ENCODE results near the gene KIF26B. TPM values are rescaled to one million over a fixed set of nuclear protein-coding genes. Genes with fewer than 3 reads are reported as not detected.

KIF26B gene
- total RNA-seq, 6 experiments from 2014 or later = 0.31 to 0.55 (median 0.35) TPM

- ATAC-seq (peak in 3 of 4 donors; percentile 9 to 41 (median 18)), DNase-seq (peak in 2 of 3 donors; percentile 24 to 60)
- no peaks in the 10 kb centered on the region for H3K36me3 ChIP-seq
Observed at GRCh38 chr1:245160288-245160687, 5.5 kb downstream of the KIF26B start.

GRCh38 chr1:245160741-245161400 lies 6.1 kb downstream of the KIF26B start:
- H3K36me3 ChIP-seq = no peaks in the 10 kb centered on the region
- H3K4me3 ChIP-seq = no peak overlapping the region
- no peak overlapping the region for H3K27ac ChIP-seq
- intact Hi-C loops (cut with DNase I) = loop anchor here in 1 of 2 donors (10.0 kb wide), 1 partner anchor 224 kb away; no protein-coding TSS in a partner anchor
- H3K9me3 ChIP-seq = no peaks in the 10 kb centered on the region
- ATAC-seq (no peak), DNase-seq (no peak)
- no peak for TF ChIP-seq CTCF (IDR thresholded peaks at IDR 0.05)
- 66% methylated on average over 6 of the region's 6 CpGs for WGBS (ENCODE audit: insufficient coverage, low coverage, low lambda C conversion rate, missing lambda C conversion rate)
- peaks cover 0 to 11% (median under 1%) of the 10 kb centered on the region in 4 donors for H3K4me1 ChIP-seq
- H3K27me3 ChIP-seq = no peaks in the 10 kb centered on the region

More at GRCh38 chr1:245160288-245160687, 5.5 kb downstream of the KIF26B start:
- no peaks in the 10 kb centered on the region for H3K27me3 ChIP-seq
- TF ChIP-seq CTCF (IDR thresholded peaks at IDR 0.05) (no peak), POLR2A (IDR thresholded peaks at IDR 0.05) (no peak)
- H3K27ac ChIP-seq = no peak overlapping the region
- WGBS (ENCODE audit: insufficient coverage, low coverage, low lambda C conversion rate, missing lambda C conversion rate) = 31% methylated on average over 5 of the region's 5 CpGs
- no peaks in the 10 kb centered on the region for H3K9me3 ChIP-seq
- H3K4me1 ChIP-seq = peaks cover 0 to 17% (median 3%) of the 10 kb centered on the region in 4 donors
- H3K4me3 ChIP-seq = no peak overlapping the region
- intact Hi-C loops (cut with DNase I) = loop anchor here in 1 of 2 donors (10.0 kb wide), 1 partner anchor 225 kb away; no protein-coding TSS in a partner anchor

GRCh38 chr1:245161866-245162265 lies 7.1 kb downstream of the KIF26B start:
- intact Hi-C loops (cut with DNase I) = loop anchor here in 1 of 2 donors (10.0 kb wide), 1 partner anchor 223 kb away; no protein-coding TSS in a partner anchor
- DNase-seq = no peak
- Histone ChIP-seq H3K9me3 (no peaks in the 10 kb centered on the region), H3K27ac (no peak overlapping the region), H3K4me1 (peaks cover 0 to 2% (median 0%) of the 10 kb centered on the region in 4 donors), H3K27me3 (no peaks in the 10 kb centered on the region), H3K4me3 (no peak overlapping the region), H3K36me3 (no peaks in the 10 kb centered on the region)
- ATAC-seq = no peak
- no peak for TF ChIP-seq POLR2A (IDR thresholded peaks at IDR 0.05)
- TF ChIP-seq CTCF (IDR thresholded peaks at IDR 0.05) = no peak
- 90% methylated on average over 4 of the region's 8 CpGs for WGBS (ENCODE audit: insufficient coverage, low coverage, low lambda C conversion rate, missing lambda C conversion rate)

- TF ChIP-seq CTCF (IDR thresholded peaks at IDR 0.05) (no peak), POLR2A (IDR thresholded peaks at IDR 0.05) (no peak)
- Histone ChIP-seq H3K27me3 (no peaks in the 10 kb centered on the region), H3K27ac (peak overlapping the region in 1 of 3 donors; percentile 6), H3K36me3 (no peaks in the 10 kb centered on the region), H3K4me3 (peak overlapping the region in 2 of 3 donors; percentile 11 to 24), H3K4me1 (no peaks in the 10 kb centered on the region), H3K9me3 (no peaks in the 10 kb centered on the region)
- intact Hi-C loops (cut with DNase I) = loop anchor here in 1 of 2 donors (10.0 kb wide), 1 partner anchor 218 kb away; no protein-coding TSS in a partner anchor
- peak; percentile 50 to 65 (median 54) for ATAC-seq
- WGBS (ENCODE audit: insufficient coverage, low coverage, low lambda C conversion rate, missing lambda C conversion rate) = 6% methylated on average over 10 of the region's 10 CpGs
- DNase-seq = no peak
Observed at GRCh38 chr1:245166471-245166885, 11.7 kb downstream of the KIF26B start.
